Pons (tissue), 1 donor: ENCODE results near the gene HCLS1.
A peak's percentile ranks its signal among the peaks of the same experiment; 100 is the strongest.
"Not testable (repeated sequence)": the region's sequence is repeated elsewhere in the genome, so short reads cannot be mapped to it uniquely, and the experiment has no call there.

Experiments
- DNase-seq: peaks from one replicate; pipeline ENCODE4 v3.0.0-alpha.2; 2016; ENCODE audit warnings: low spot score

HCLS1 gene

DNA sequence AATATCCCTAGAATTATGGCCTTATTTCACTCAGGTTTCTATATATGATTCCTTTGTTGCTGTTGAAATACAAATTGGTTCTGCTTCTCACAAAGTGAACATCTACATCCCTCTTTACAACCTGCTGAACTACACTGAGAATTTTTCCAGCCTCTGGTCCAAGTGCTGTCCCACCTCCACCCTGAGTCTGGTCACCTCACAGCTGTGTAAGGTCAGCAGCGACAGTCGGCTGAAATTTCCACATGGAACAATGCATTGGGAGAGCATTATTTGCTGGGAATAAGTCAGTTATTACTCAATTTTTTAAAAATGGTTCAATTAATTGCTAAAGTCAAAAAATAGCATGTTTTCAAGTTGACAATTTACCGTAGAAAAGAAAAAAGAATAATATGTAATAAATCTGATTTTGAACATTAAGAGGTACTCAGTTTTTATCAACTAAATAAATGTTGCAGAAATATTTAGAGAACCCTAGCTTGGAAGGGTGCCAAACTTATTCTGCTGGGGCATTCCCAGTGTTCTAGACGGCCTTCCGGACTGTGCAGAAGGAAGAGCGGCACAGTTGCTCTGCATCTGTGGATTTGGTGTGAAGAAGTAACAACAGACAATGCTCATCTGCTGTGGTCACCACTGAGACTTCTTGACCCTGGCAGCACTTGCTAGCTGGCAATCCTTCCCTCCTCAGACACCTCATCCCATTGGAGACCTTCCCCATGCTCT lies 1.8 kb downstream of the HCLS1 start:
- DNase-seq = no peak

DNA sequence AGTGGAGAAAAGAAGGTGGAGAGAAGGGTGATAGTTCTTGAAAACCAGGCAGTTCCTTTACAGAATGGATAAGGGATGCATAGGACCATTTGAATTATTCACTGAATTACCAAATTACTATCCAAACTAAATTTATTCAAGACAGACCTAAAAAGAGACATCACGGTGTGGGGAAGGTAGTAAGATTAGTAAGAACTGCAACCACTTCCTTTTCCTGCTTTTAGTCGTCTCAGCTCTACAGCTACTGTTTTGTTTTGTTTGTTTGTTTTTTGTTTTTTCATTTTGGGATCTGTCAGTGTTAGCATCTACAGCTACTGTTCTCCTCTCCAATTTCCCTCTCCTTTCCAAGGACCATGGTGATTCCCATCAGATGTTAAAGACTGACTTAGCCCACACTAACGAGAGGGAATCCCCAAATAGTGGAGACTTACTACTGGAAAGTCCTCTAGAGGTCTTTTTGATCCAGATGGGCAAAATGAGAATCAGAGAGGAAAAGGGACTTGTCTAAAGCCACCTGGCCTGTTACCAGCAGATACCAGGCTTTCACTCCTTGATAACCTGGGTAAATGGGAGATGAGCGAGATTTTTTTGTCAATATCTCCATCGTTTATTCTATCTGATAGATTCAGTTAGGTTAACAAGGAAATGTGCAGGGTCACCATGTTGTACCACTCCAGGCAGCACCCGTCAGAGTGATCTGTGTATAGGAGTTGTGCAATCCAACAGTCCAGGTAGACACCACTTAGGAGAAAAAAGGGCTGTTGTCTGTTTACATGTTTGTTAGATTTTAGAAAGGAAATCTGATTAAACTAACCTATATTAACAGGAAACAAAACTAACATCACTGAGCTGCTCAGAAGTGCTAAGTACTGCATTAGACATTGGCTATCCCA lies 6.0 kb downstream of the HCLS1 start:
- DNase-seq = no peak

DNA sequence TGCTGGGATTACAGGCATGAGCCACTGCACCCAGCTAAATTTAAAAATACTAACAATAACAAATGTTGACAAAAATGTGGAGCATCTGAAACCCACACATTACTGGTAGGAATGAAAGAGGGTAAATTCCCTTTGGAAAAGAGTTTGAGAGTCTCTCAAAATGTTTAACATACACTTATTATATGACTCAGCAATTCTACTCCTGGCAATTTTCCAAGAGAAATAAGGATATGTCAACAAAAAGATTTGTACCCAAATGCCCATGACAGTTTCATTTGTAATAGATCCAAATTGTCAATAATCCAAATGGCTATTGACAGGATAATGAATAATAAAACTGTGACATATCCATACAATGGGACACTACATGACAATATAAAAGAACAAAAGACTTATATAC lies 9.0 kb downstream of the HCLS1 start:
- no peak for DNase-seq

DNA sequence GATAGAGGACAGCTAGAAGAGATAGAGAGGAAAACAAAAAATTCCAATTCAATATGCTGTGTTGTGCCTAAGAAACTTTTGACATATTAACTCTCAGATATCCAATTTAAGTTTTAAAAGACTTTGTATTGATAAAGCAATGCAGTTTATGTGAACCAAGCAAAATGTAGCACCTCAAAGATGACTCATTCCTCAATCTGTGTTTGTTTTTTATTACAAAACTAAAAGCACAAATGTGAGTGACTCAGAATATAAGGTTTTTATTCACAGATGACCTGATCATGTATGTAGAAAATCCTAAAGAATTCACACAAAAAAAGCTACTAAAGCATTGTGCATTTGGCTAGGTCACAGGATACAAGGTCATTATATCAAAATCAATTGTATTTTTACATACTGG lies 11.1 kb downstream of the HCLS1 start:
- no peak for DNase-seq

DNA sequence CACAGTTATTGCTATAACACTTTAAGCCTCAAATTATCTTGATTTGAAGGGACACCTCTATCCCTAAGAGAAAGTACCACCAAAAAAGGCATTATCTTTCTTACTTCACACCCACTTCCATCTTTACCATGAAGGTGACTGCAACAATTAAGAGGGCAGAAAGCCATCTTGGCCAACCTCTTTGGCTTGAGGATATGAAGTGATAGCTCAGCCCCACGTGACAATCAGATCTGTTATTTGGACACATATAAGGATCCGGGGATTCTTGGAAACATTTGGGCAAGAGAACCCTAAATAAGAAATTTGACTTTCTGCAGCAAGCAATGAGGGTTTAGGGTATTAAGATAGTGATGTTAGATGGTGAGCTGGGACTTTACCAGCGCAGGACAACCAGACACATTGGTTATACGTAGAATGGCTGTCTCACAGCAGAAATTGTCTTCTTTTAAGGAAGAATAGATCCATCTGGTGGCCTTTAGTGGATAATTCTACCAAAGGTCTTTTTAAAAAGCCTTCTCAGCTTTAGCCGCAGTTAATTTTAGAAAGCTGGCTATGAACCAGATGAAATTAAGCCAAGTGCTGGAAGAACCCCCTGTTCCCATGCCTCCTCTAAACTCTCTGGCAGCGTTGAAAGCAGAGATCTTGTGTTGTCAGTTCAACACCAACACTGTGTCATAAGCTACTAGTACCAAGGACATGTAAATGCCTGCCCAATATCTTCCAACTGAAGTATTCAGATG lies 12.3 kb downstream of the HCLS1 start:
- peak; percentile 30 for DNase-seq

DNA sequence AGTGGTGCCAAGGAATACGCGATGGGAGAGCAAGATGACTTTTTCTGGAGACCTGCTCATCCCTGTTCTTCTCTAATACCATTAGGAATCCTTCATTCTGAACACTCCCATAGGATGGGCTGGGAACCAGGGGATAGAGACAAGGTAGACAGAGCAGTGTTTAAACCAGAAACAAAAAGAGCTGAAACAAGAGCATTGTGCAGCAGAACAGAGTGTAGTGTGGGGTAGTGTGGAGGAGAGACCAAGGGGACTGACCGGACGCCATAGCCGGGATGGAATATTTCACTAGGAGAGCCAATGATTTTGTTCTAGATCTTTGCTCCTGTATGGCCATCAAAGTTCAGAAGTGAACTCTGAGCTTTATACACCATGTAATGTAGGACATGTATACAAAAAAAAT lies 15.6 kb downstream of the HCLS1 start:
- DNase-seq = no peak

DNA sequence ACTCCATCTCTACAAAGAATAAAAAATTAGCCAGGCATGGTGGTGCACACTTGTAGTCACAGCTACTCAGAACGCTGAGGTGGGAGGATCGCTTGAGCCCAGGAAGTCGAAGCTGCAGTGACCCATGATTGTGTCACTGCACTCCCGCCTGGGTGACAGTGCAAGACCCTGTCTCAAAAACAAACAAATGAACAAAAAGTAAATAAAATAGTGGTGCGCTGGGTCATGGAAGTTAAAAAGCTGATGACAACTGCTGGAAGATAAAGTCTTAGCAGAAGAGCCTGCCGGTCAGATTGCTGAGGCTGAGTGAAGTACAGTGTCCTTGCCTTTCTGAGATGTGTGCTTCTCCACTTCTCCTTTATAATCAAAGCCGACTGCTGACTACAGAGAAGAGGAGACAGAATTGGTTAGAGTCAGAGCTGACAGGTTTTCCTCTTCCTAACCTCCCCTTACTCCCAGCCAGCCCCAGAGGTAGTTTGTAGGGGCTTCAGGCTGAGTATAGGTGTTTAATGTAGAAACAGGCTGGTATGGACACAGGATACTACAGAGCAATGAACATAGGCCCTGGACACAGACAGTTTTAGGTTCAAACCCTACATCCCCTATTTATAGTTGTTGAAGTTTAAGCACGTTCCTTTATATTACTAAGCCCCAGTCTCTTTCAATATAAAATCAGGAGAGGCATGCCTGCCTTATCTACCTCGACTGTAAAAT lies 17.9 kb downstream of the HCLS1 start:
- no peak for DNase-seq

DNA sequence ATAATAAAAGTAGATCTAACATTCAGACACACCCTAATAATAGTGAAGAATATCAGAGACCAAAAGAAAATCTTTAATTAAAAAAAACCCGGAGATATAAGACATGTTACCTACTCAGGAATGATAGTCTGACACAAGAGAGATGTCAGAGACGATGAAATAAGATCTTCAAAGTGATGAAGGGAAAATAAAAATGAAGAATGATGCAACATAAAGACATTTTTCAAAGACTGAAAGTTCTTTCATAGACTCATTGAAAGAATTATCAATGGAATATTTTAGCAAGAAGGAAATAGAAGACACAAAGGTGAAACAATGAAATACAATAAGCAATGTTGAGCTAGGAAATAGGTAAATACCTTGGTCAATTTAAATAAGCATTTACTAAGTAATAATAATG lies 19.6 kb downstream of the HCLS1 start:
- no peak for DNase-seq

DNA sequence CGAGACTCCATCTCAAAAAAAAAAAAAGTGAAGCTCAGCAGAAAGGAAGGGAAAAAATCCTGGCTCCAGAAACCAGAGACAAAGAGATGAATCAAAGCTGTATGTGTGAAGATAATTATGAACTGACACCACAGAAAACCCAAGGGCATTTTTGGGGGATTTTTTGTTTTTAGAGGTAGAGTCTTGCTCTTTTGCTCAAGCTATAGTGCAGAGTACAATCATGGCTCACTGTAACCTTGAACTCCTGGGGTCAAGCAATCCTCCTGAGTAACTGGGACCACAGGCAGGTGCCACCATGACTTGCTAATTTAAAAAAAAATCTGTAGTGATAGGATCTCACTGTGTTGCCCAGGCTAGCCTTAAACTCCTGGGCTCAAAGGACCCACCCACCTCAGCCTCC lies 22.8 kb downstream of the HCLS1 start:
- no peak for DNase-seq

DNA sequence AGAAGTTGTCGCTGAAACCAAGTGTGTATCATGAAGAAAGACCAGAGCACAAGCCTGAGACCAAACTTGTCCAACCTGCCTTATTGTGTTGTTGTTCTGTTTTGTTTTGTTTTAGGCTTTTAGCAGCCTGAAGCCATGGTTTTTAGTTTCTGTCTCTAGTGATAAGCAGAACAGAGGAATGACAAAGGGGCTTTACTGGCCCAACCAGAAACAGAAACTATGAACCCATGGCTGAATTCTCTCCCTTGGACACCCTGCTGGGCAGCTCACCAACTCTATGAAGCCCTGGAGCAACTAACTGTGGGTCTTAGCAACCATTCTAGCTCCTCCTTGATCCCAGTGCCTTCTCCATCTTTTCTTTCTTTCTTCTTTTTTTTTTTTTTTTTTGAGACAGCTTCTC lies 30.3 kb downstream of the HCLS1 start:
- no peak for DNase-seq

DNA sequence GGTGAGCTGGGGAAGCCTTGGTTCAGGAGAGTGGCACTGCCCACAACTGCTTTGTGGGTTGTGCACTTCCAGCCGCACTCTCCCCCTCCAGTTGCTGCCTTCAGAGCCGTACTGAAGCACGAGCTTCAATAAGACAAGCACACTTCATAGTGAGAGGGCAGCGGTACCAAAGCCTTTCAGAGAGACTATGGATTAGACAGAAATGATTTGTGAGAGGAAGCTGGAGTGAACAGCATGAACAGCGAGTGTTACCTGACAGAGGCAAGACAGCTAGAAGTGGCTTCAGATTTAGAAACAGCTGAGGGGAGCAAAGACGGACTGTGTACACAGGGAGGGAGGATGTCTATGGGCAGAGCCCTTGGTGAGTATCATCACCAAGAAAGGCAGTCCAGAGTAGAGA lies 31.1 kb downstream of the HCLS1 start:
- no peak for DNase-seq

DNA sequence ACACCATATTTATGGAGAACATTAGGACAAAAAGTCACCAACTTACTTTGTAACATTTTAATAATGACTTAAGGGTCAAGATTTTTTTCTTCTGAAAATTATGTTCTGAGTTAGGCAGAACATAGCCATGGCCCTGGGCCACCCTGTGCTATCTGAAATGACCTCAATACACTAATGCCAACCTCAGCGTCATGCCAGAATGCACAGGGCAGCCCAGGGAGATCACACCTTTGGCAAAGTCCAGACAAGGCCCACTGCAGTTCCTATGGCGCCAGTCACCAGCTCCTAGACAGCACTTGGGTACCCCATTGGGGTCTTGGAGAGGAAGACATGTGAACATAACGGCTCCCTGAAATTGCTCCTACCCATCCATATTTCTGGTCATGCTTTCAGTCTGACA lies 33.1 kb downstream of the HCLS1 start:
- no peak for DNase-seq

DNA sequence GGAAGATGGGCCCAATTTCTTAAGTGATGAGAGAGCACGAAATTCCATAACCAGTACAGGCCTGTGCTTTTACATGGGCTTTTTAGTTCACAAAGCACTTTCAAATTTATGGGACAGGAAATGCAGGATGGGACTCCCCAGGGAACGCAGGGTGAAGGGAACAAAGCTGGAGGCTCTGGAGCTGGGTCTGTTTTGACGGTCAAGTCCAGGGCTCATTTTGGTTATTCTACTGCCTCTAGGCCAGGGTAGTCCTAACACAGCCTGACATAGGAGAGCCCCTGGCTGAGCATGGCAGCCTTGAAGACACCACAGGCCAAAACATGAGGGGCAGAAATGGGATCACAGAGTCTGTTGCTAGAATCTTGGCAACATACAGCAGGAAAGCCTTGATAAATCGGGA lies 33.5 kb downstream of the HCLS1 start:
- DNase-seq = no peak

DNA sequence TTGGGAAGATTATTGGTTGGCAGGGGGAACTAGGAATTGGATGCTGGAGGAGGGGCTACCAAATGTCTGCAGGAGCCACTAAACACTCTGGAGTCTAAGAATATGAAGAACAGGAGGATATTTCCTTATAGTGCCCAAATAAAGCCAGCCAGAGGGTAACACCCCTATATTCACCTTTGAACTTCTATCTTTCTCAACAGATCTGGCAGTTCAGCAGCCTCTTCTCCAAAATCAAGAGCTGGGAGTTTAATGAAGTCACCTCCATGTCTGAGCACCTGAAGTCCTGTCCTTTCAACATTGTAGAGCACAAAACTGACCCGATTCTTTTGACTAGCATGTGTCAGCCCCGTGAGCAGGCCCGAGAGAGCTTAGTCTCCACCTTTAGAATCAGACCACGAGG lies 34.2 kb downstream of the HCLS1 start:
- DNase-seq = no peak

DNA sequence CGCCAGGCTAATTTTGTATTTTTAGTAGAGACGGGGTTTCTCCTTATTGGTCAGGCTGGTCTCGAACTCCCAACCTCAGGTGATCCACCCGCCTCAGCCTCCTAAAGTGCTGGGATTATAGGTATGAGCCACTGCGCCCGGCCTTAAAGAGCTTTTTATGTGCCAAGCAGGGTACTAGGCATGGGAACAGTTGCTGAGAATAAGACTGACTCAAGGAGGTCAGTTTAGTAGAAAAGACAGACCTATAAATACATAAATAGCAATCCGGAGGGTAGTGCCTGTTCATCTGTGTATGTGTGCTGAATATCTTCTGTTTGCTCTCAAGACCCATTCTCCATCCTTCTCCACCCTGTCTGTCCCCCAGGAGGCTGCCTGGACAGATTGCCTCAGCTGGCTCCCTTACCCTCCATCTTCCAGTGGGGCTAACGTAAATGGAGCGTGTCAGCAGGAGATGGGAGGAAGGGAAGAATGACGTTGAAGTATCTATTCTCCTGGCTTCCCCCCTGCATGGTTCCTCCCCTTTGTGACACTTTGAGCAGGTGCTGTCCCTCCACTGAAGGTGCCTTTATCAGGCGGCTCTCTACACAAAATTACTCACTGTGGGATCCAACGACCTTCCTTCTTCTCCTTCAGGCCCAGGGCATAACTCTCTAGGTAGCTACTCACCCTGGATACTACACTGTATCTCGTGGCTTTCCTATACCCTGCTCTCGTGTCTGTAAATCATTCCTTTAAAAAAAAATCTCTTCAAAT lies 36.4 kb downstream of the HCLS1 start:
- no peak for DNase-seq

DNA sequence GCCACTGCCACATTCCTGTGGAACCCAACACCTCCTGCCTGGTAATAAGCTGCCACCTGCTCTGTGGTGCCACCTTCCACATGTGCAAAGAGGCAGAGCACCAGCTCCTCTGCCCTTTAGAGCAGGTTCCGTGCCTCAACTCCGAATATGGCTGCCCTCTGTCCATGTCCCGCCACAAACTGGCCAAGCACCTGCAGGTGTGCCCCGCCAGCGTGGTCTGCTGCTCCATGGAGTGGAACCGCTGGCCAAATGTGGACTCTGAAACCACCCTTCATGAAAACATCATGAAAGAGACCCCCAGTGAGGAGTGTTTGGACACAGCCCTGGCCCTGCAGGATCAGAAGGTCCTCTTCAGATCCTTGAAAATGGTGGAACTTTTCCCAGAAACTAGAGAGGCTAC lies 39.2 kb downstream of the HCLS1 start:
- no peak for DNase-seq

DNA sequence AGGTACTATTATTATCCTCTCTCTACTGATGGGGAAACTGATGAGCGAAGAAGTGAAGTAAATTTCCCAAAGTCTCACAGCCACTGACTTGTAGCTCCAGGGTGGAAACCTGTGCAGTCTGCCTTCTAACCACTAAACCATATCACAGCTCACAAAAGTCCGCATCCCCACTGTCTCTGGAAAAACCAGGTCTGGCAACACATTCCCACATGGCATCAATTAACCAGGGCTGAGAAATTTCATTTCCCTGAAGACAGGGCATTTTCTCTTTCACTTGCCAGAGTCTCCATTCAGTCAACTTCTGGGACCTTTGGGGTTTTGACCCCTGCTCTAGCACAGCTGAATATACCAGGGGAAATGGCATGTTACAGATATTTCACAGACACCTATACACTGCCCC lies 41.0 kb downstream of the HCLS1 start:
- DNase-seq = no peak

DNA sequence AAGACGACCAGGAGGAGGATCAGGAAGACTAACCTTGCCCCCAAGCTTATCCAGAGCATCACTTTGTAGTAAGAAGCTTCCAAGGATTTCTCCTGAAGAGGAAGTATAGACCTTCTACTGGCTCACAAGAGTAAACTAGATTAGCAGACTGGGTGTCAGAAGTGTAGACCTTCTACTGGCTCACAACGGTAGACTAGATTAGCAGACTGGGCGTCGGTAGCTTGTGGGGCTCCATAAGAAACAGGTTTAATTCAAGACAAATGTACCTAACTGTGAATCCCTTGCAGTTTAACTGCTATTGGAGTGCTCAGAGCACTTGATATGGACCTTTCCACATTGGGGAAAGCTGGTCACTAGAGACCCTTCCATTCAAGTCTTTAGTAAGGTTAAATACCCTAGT lies 54.6 kb downstream of the HCLS1 start:
- no peak for DNase-seq

DNA sequence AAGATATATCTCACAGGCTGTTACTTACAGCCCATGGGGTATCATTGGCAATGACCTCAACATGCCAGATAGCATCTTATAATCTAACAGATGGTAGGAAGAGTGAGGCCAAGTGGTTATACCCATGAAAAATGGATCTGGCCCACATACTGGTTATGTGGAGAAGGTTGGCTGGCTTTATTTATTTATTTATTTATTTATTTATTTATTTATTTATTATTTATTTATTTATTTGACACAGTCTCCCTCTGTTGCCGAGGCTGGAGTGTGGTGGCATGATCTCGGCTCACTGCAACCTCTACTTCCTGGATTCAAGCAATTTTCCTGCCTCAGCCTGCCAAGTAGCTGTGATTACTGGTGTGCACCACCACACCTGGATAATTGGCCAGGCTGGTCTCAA lies 55.9 kb downstream of the HCLS1 start:
- DNase-seq = no peak

DNA sequence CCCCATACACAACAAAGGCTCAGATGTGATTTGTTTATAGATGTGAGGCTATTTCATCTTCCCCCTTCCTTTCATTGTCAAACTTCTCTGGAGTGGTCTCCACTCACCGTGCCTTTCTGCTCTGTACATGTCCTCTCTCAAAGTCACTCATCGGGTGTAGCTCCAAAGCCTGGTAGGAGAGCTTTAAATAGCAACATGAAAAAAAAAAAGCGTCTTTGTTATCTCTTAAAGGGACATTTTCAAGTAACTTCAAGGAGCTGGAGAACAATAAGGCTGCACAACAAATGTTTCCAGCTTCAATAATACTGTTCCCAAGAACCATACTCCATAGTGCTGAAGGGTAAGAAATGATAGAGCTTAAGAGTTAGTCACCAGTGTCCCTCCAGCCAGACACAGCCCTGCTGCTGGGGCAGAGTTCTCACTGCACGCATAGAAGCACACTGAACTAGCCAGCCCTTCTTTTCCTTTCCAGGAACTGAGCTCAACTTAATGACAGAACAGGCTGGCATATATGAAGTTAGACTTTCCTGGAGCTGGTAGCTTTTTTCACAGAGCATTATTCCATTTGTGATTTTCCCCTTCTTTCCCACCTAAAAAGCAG lies 59.4 kb downstream of the HCLS1 start:
- DNase-seq = no peak

DNA sequence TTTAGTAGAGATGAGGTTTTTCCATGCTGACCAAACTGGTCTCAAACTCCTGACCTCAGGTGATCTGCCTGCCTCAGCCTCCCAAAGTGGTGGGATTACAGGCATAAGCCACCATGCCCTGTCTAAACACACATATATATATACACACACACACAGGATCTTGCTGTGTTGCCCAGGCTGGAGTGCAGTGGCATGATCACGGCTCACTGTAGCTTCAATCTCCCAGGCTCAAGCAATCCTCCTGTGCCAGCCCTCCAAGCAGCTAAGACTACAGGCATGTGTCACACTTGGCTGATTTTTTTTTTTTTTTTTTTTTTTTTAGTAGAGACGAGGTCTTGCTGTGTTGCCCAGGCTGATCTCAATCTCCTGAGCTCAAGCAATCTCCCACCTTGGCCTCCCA lies 60.8 kb downstream of the HCLS1 start:
- not testable (repeated sequence) for DNase-seq
